SK-N-SH (cell line): Measurements from ENCODE around the gene ANKRD11. TPM values are rescaled to one million over a fixed set of nuclear protein-coding genes. Genes with fewer than 3 reads are reported as not detected.
A peak's percentile ranks its signal among the peaks of the same experiment; 100 is the strongest.

Experiments used
- CTCF ChIA-PET: fragments of 300-600, 350-600 bp; formaldehyde crosslinking; extraction: SDS; loops from one replicate; lab custom pipeline; 2021; lab: Yijun Ruan, JAX
- POLR2A ChIA-PET: fragments of 350-600 bp; sonication (Branson Sonifier 250); formaldehyde crosslinking; extraction: SDS; loops from one replicate; lab custom pipeline; 2020; ENCODE audit warnings: antibody characterized with exemption, inconsistent platforms; lab: Yijun Ruan, JAX
- DNase-seq: peaks from one replicate; pipeline ENCODE4 v3.0.0; 2012
- H2AFZ ChIP-seq: fragments of 200-600 bp; sonication (generic); 2 replicates; pipeline ENCODE4 v1.8.1; 2016; ENCODE audit warnings: antibody characterized with exemption, mild to moderate bottlenecking, low read depth
- H3F3A ChIP-seq: fragments of 200-600 bp; sonication (generic); replicated peaks from 2 replicates; pipeline ENCODE3; 2016; ENCODE audit warnings: antibody characterized with exemption, mild to moderate bottlenecking; ENCODE audit not compliant: insufficient read depth
- H3K27ac ChIP-seq, 2 experiments: fragments of 200-500 bp in 1 of 2; fragments of 200-600 bp in 1 of 2; sonication (Bioruptor generic) in 1 of 2; sonication (generic), shearing (Covaris generic) in 1 of 2; 2 replicates each; pipeline versions ENCODE4 v1.5.1 to v1.6.1; 2014 to 2016; ENCODE audit warnings: low read depth in 2 of 2, inconsistent platforms in 1 of 2, low read length in 1 of 2, mild to moderate bottlenecking in 1 of 2, mixed read lengths in 1 of 2
- H3K27me3 ChIP-seq: fragments of 200-600 bp; sonication (generic), shearing (Covaris generic); 2 replicates; pipeline ENCODE4 v1.6.1; 2016; ENCODE audit warnings: mixed run types; ENCODE audit not compliant: insufficient read depth
- H3K36me3 ChIP-seq, 2 experiments: fragments of 200-500 bp in 1 of 2; fragments of 200-600 bp in 1 of 2; sonication (Bioruptor generic) in 1 of 2; sonication (generic) in 1 of 2; replicated peaks in 1 of 2; 2 replicates each; pipeline versions ENCODE3 to v1.5.1; 2014 to 2016; ENCODE audit warnings: low read length in 1 of 2, mild to moderate bottlenecking in 1 of 2; ENCODE audit not compliant: insufficient read depth in 2 of 2, control insufficient read depth in 1 of 2
- H3K4me1 ChIP-seq, 2 experiments: fragments of 200-500 bp in 1 of 2; fragments of 200-600 bp in 1 of 2; sonication (Bioruptor generic) in 1 of 2; sonication (generic), shearing (Covaris generic) in 1 of 2; 2 replicates each; pipeline versions ENCODE4 v1.5.1 to v1.6.1; 2014 to 2016; ENCODE audit warnings: low read depth in 1 of 2, low read length in 1 of 2, mixed run types in 1 of 2; ENCODE audit not compliant: insufficient read depth in 2 of 2, control insufficient read depth in 1 of 2
- H3K4me2 ChIP-seq: fragments of 200-600 bp; sonication (generic), shearing (Covaris generic); 2 replicates; pipeline ENCODE4 v1.6.1; 2017; ENCODE audit warnings: mixed run types
- H3K4me3 ChIP-seq, 2 experiments: fragments of 200-500 bp in 1 of 2; fragments of 200-600 bp in 1 of 2; sonication (Bioruptor generic) in 1 of 2; sonication (generic), shearing (Covaris generic) in 1 of 2; 2 replicates each; pipeline versions ENCODE4 v1.5.1 to v1.8.1; 2014 to 2016; ENCODE audit warnings: low read depth in 2 of 2, inconsistent platforms in 1 of 2, low read length in 1 of 2, mild to moderate bottlenecking in 1 of 2, mixed read lengths in 1 of 2, moderate library complexity in 1 of 2
- H3K79me2 ChIP-seq: fragments of 200-600 bp; sonication (generic); 2 replicates; pipeline ENCODE4 v1.8.1; 2017; ENCODE audit warnings: mild to moderate bottlenecking; ENCODE audit not compliant: insufficient read depth
- H3K9ac ChIP-seq: fragments of 200-600 bp; sonication (generic); 2 replicates; pipeline ENCODE4 v1.6.1; 2017; ENCODE audit warnings: mixed run types
- H3K9me2 ChIP-seq: fragments of 200-600 bp; sonication (generic); 2 replicates; pipeline ENCODE4 v1.6.1; 2017; ENCODE audit warnings: mixed run types
- H3K9me3 ChIP-seq: fragments of 200-600 bp; sonication (generic); 2 replicates; pipeline ENCODE4 v1.6.1; 2017; ENCODE audit warnings: mixed run types, mild to moderate bottlenecking, moderate library complexity
- H4K20me1 ChIP-seq: fragments of 200-600 bp; sonication (generic); 2 replicates; pipeline ENCODE4 v1.6.1; 2017; ENCODE audit warnings: mild to moderate bottlenecking, mixed run types; ENCODE audit not compliant: insufficient read depth
- CHD2 ChIP-seq: fragments of 150-350 bp; IDR thresholded peaks from 2 replicates; pipeline ENCODE4 v1.6.1; 2018; ENCODE audit warnings: low read length; ENCODE audit not compliant: partially characterized antibody
- CTCF ChIP-seq: fragments of 200-600 bp; sonication (generic); IDR thresholded peaks from 2 replicates; pipeline ENCODE4 v1.6.1; 2017; ENCODE audit warnings: antibody characterized with exemption, mild to moderate bottlenecking, moderate library complexity
- ELF1 ChIP-seq: IDR thresholded peaks from 2 replicates; pipeline ENCODE4 v1.4.0; 2012
- EP300 ChIP-seq, 2 experiments: IDR thresholded peaks; 2 replicates each; pipeline versions ENCODE4 v1.4.0 to v1.6.1; 2012; ENCODE audit warnings: borderline replicate concordance in 1 of 2, low read depth in 1 of 2, low read length in 1 of 2
- EZH2phosphoT487 ChIP-seq: fragments of 200-600 bp; sonication (generic); IDR thresholded peaks from 2 replicates; pipeline ENCODE4 v1.6.1; 2017; ENCODE audit warnings: low read depth, mixed run types, mild to moderate bottlenecking, antibody characterized with exemption, moderate library complexity, borderline replicate concordance
- FOSL2 ChIP-seq: IDR thresholded peaks from 2 replicates; pipeline ENCODE4 v1.4.0; 2012; ENCODE audit warnings: low read depth, mild to moderate bottlenecking, moderate library complexity, borderline replicate concordance
- FOXJ3 ChIP-seq: sonication (generic); formaldehyde crosslinking; IDR thresholded peaks from 2 replicates; pipeline ENCODE4 v1.5.1; 2020; ENCODE audit warnings: mild to moderate bottlenecking, missing genetic modification reagents
- FOXM1 ChIP-seq: IDR thresholded peaks from 2 replicates; pipeline ENCODE4 v1.4.0; 2012; ENCODE audit warnings: low read depth, mild to moderate bottlenecking
- GATA2 ChIP-seq: sonication (generic); formaldehyde crosslinking; IDR thresholded peaks from 2 replicates; pipeline ENCODE4 v1.5.0; 2020; ENCODE audit warnings: mild to moderate bottlenecking, missing genetic modification reagents
- IRF3 ChIP-seq: fragments of 150-350 bp; IDR thresholded peaks from 2 replicates; pipeline ENCODE4 v1.6.1; 2016; ENCODE audit warnings: mild to moderate bottlenecking, low read depth, low read length
- JUND ChIP-seq: IDR thresholded peaks from 2 replicates; pipeline ENCODE4 v1.4.0; 2012
- MXI1 ChIP-seq: IDR thresholded peaks from 2 replicates; pipeline ENCODE4 v1.6.1; 2012; ENCODE audit warnings: mild to moderate bottlenecking, low read depth, low read length, improper control_type of control experiment
- NRF1 ChIP-seq: IDR thresholded peaks from 2 replicates; pipeline ENCODE4 v1.6.1; 2012; ENCODE audit warnings: low read depth, mild to moderate bottlenecking, low read length
- POLR2AphosphoS5 ChIP-seq: IDR thresholded peaks from 2 replicates; pipeline ENCODE4 v1.6.1; 2012; ENCODE audit warnings: low read depth, low read length
- RCOR1 ChIP-seq: fragments of 150-350 bp; IDR thresholded peaks from 2 replicates; pipeline ENCODE4 v1.6.1; 2017; ENCODE audit warnings: antibody characterized with exemption, low read length
- REST ChIP-seq: IDR thresholded peaks from 2 replicates; pipeline ENCODE4 v1.6.1; 2012; ENCODE audit warnings: mild to moderate bottlenecking, low read depth, low read length, moderate library complexity
- RFX5 ChIP-seq: IDR thresholded peaks from 2 replicates; pipeline ENCODE4 v1.6.1; 2012; ENCODE audit warnings: mild to moderate bottlenecking, improper control_type of control experiment, low read length
- RXRA ChIP-seq: IDR thresholded peaks from 2 replicates; pipeline ENCODE4 v1.4.0; 2012; ENCODE audit warnings: low read depth, mild to moderate bottlenecking, borderline replicate concordance
- SMC3 ChIP-seq: IDR thresholded peaks from 2 replicates; pipeline ENCODE4 v1.6.1; 2012; ENCODE audit warnings: low read depth, low read length, improper control_type of control experiment
- TAF1 ChIP-seq: IDR thresholded peaks from 2 replicates; pipeline ENCODE4 v1.6.1; 2012; ENCODE audit warnings: low read depth, mild to moderate bottlenecking, low read length, moderate library complexity, borderline replicate concordance
- USF1 ChIP-seq: IDR thresholded peaks from 2 replicates; pipeline ENCODE4 v1.4.0; 2012; ENCODE audit warnings: low read depth, borderline replicate concordance
- USF2 ChIP-seq: fragments of 150-350 bp; IDR thresholded peaks from 2 replicates; pipeline ENCODE4 v1.6.1; 2017; ENCODE audit warnings: antibody characterized with exemption, low read length, low read depth, borderline replicate concordance
- YY1 ChIP-seq: IDR thresholded peaks from 2 replicates; pipeline ENCODE4 v1.4.0; 2012; ENCODE audit warnings: low read depth, mild to moderate bottlenecking
- WGBS: methylation state at CpG from one replicate; pipeline ENCODE4 v1.1.6; 2017; ENCODE audit warnings: low lambda C conversion rate; 5-methylcytosine and 5-hydroxymethylcytosine counted together
- polyA plus RNA-seq, 3 experiments: library from polyadenylated mRNA; depleted of rRNA; stranded (reverse); fragments of >200 nt; gene quantifications; 2 replicates each; pipeline ENCODE4 v1.2.3, GENCODE V29; 2012

ANKRD11 gene
- polyA plus RNA-seq, 1 of the 3 experiments (the other 2 are of a cell fraction), result 50.2 TPM

GRCh38 chr16:89395150-89396142, 94.9 kb downstream of the ANKRD11 start:
- Histone ChIP-seq H3K9me2 (no peaks in the 10 kb centered on the region), H3K9me3 (no peaks in the 10 kb centered on the region), H3K4me1 (peaks cover 18 to 28% of the 10 kb centered on the region in 2 experiments; a peak in 3 of 4 replicates), H3K79me2 (peaks cover 92% of the 10 kb centered on the region), H3K9ac (peak overlapping the region; percentile 14; the same call in 1 of the 2 replicates), H3K27ac (peak overlapping the region; percentile 74 to 76), H3K36me3 (no peaks in the 10 kb centered on the region), H2AFZ (no peak overlapping the region), H3K27me3 (no peaks in the 10 kb centered on the region), H3F3A (peaks cover 20% of the 10 kb centered on the region), H4K20me1 (peaks cover 94% of the 10 kb centered on the region), H3K4me2 (peak overlapping the region; percentile 69; the same call in 1 of the 2 replicates), H3K4me3 (peak overlapping the region in 1 of 2 experiments; percentile 31; a peak in 1 of 4 replicates)
- CTCF ChIA-PET, result interaction anchor here (0.8 to 0.9 kb wide), 2 partner anchors 13 to 43 kb away, joined by 3 to 4 read pairs; no protein-coding TSS in a partner anchor
- POLR2A ChIA-PET, result interaction anchor here (0.7 kb wide), 1 partner anchor 38 kb away, joined by 3 read pairs; no protein-coding TSS in a partner anchor
- 41% methylated on average over 27 of the region's 28 CpGs for WGBS
- peak; percentile 69 for DNase-seq
- TF ChIP-seq YY1 (no peak), FOXM1 (no peak), USF1 (peak; percentile 63; the same call in 1 of the 2 replicates), RXRA (no peak), ELF1 (no peak), TAF1 (no peak), RCOR1 (no peak), CHD2 (no peak), FOXJ3 (CRISPR knock-in tag) (no peak), REST (no peak), EZH2phosphoT487 (no peak), CTCF (no peak), FOSL2 (peak; percentile 3; the same call in 1 of the 2 replicates), NRF1 (peak; percentile 31; the same call in 1 of the 2 replicates), EP300 (IDR thresholded peaks at IDR 0.05; ENCODE audit: borderline replicate concordance in 1 of 2, low read depth in 1 of 2, low read length in 1 of 2) (no peak), JUND (no peak; the same call in 1 of the 2 replicates), POLR2AphosphoS5 (no peak), RFX5 (no peak), USF2 (no peak), GATA2 (CRISPR knock-in tag) (no peak), SMC3 (0 out of 2 replicates have a peak, but pooled peaks have one; percentile 15), IRF3 (no peak), MXI1 (peak; percentile 59; the same call in 1 of the 2 replicates)
